A549 (cell line): ENCODE data around the gene PHGDH. TPM values are rescaled to one million over a fixed set of nuclear protein-coding genes. Genes with fewer than 3 reads are reported as not detected.

Experiments used
- ATAC-seq, 2 experiments: fragments of 200-7000 bp in 1 of 2; fragments of >200 bp in 1 of 2; cut with Nextera tagmentation in 1 of 2; cut with Tn5 transposase in 1 of 2; 3 replicates each; pipeline versions ENCODE4 v1.8.0 to v1.9.1; 2018 to 2020; ENCODE audit warnings: mild to moderate bottlenecking in 1 of 2, moderate library complexity in 1 of 2
- CTCF ChIA-PET: fragments of 300-600 bp; sonication (Branson Sonifier 250); formaldehyde crosslinking; extraction: SDS; loops from one replicate; lab custom pipeline; 2021; ENCODE audit warnings: antibody characterized with exemption, inconsistent platforms; lab: Yijun Ruan, JAX
- POLR2A ChIA-PET: fragments of 350-600 bp; formaldehyde crosslinking; extraction: SDS; loops from one replicate; lab custom pipeline; 2021; ENCODE audit warnings: antibody characterized with exemption, inconsistent platforms; lab: Yijun Ruan, JAX
- DNase-seq, 2 experiments: peaks; one replicate each; pipeline versions ENCODE4 v3.0.0 to v3.0.0-alpha.2; 2011 to 2016; ENCODE audit warnings: low read depth in 1 of 2, low spot score in 1 of 2
- FAIRE-seq: peaks from 2 replicates; lab custom pipeline; 2011; peaks lifted over from hg19 to GRCh38; lab: Jason Lieb, UNC
- H3K27ac ChIP-seq, 2 experiments: fragments of >200 bp; sonication (Bioruptor Twin); formaldehyde crosslinking; 3 replicates each; pipeline ENCODE4 v1.5.1; 2016 to 2017
- H3K4me1 ChIP-seq: fragments of >200 bp; sonication (Bioruptor Twin); formaldehyde crosslinking; 3 replicates; pipeline ENCODE4 v1.6.1; 2016
- H3K4me2 ChIP-seq: fragments of >200 bp; sonication (Bioruptor Twin); formaldehyde crosslinking; 3 replicates; pipeline ENCODE4 v1.6.1; 2016
- H3K4me3 ChIP-seq: fragments of >200 bp; sonication (Bioruptor Twin); formaldehyde crosslinking; 3 replicates; pipeline ENCODE4 v1.5.1; 2016
- H3K9me3 ChIP-seq: fragments of >200 bp; sonication (Bioruptor Twin); formaldehyde crosslinking; 3 replicates; pipeline ENCODE4 v1.6.1; 2016
- BHLHE40 ChIP-seq: IDR thresholded peaks from 2 replicates; pipeline ENCODE4 v1.6.1; 2012; ENCODE audit warnings: low read depth, low read length, inconsistent platforms
- CHD2 ChIP-seq: fragments of 150-350 bp; IDR thresholded peaks from 2 replicates; pipeline ENCODE4 v1.6.1; 2014; ENCODE audit warnings: low read length; ENCODE audit not compliant: partially characterized antibody
- EP300 ChIP-seq, 2 experiments: fragments of >200 bp; sonication (Bioruptor Twin); formaldehyde crosslinking; IDR thresholded peaks; 2 replicates in 1 of 2; 3 replicates in 1 of 2; pipeline ENCODE4 v1.6.1; 2016 to 2017
- ESRRA ChIP-seq: fragments of 150-350 bp; IDR thresholded peaks from 2 replicates; pipeline ENCODE4 v1.6.1; 2014; ENCODE audit warnings: mild to moderate bottlenecking, low read length, borderline replicate concordance
- FOSL2 ChIP-seq, 2 experiments: fragments of 450-650 bp in 1 of 2; fragments of >200 bp in 1 of 2; sonication (Bioruptor Twin) in 1 of 2; formaldehyde crosslinking; IDR thresholded peaks; 2 replicates each; pipeline versions ENCODE4 v1.5.0 to v1.6.1; 2016 to 2020; ENCODE audit warnings: mild to moderate bottlenecking in 1 of 2, moderate library complexity in 1 of 2
- HES2 ChIP-seq: fragments of >200 bp; sonication (Bioruptor Twin); formaldehyde crosslinking; IDR thresholded peaks from 2 replicates; pipeline ENCODE4 v1.6.1; 2016
- KDM1A ChIP-seq: fragments of 200-600 bp; sonication (generic); IDR thresholded peaks from 2 replicates; pipeline ENCODE4 v1.6.1; 2016; ENCODE audit warnings: low read depth, mild to moderate bottlenecking
- MAX ChIP-seq: IDR thresholded peaks from 2 replicates; pipeline ENCODE4 v1.6.1; 2012
- MYC ChIP-seq: IDR thresholded peaks from 2 replicates; pipeline ENCODE4 v1.6.1; 2012; ENCODE audit warnings: mild to moderate bottlenecking, inconsistent platforms, low read length, improper control_type of control experiment, borderline replicate concordance
- NFE2L2 ChIP-seq: fragments of 150-350 bp; conservative IDR thresholded peaks from 2 replicates; pipeline ENCODE4 v1.6.1; 2014; ENCODE audit warnings: low read length
- PHF8 ChIP-seq: fragments of 200-600 bp; sonication (generic); IDR thresholded peaks from 2 replicates; pipeline ENCODE4 v1.6.1; 2016; ENCODE audit warnings: low read depth, mild to moderate bottlenecking, antibody characterized with exemption, moderate library complexity, borderline replicate concordance
- POLR2AphosphoS2 ChIP-seq: conservative IDR thresholded peaks from 2 replicates; pipeline ENCODE4 v1.6.1; 2012; ENCODE audit warnings: low read length, improper control_type of control experiment, inconsistent platforms
- RARB ChIP-seq: fragments of 250-450 bp; sonication (Bioruptor Pico); IDR thresholded peaks from 2 replicates; pipeline ENCODE4 v1.8.0; 2021; ENCODE audit warnings: mild to moderate bottlenecking, moderate library complexity
- SREBF2 ChIP-seq: fragments of 450-650 bp; IDR thresholded peaks from 2 replicates; pipeline ENCODE4 v1.6.1; 2014; ENCODE audit warnings: mild to moderate bottlenecking, moderate library complexity
- TFCP2L1 ChIP-seq: fragments of 250-450 bp; sonication (Bioruptor Pico); IDR thresholded peaks from 2 replicates; pipeline ENCODE4 v1.5.0; 2021; ENCODE audit warnings: mild to moderate bottlenecking
- ZFP36 ChIP-seq: fragments of 450-650 bp; IDR thresholded peaks from 2 replicates; pipeline ENCODE4 v1.6.1; 2014; ENCODE audit warnings: borderline replicate concordance; ENCODE audit not compliant: partially characterized antibody
- WGBS: methylation state at CpG from one replicate; pipeline ENCODE4 v1.1.6; 2017; ENCODE audit errors: missing lambda C conversion rate; 5-methylcytosine and 5-hydroxymethylcytosine counted together
- polyA plus RNA-seq, 4 experiments: library from polyadenylated mRNA; depleted of rRNA in 3 of 4; stranded (reverse); fragments of >200 nt; fragmentation: RNase III in 1 of 4; extraction: RNeasy Plus Mini Kit Qiagen cat#74134 plus additional on column Dnase treatment in 1 of 4; gene quantifications; 2 replicates in 3 of 4; 3 replicates in 1 of 4; pipeline ENCODE4 v1.2.3, GENCODE V29; 2011 to 2017
- TF ChIP-seq, protein P1 (sequence below): fragments of >200 bp; sonication (Bioruptor Twin); formaldehyde crosslinking; IDR thresholded peaks from 3 replicates; pipeline ENCODE4 v1.6.1; 2016
- TF ChIP-seq, protein P2 (sequence below): fragments of 250-450 bp; sonication (Bioruptor Pico); IDR thresholded peaks from 2 replicates; pipeline ENCODE4 v1.5.0; 2021; ENCODE audit warnings: mild to moderate bottlenecking, moderate library complexity, borderline replicate concordance
- TF ChIP-seq, protein P3 (sequence below): fragments of 250-450 bp; sonication (Bioruptor Pico); IDR thresholded peaks from 2 replicates; pipeline ENCODE4 v1.5.0; 2020; ENCODE audit warnings: low read depth, mild to moderate bottlenecking, moderate library complexity
- TF ChIP-seq, protein P4 (sequence below): fragments of 200-600 bp; sonication (generic); IDR thresholded peaks from 2 replicates; pipeline ENCODE4 v1.6.1; 2016; ENCODE audit warnings: antibody characterized with exemption, mild to moderate bottlenecking, moderate library complexity

Gene PHGDH
- polyA plus RNA-seq, 2 of the 4 experiments (the other 2 are of a cell fraction) = 41.4 to 65.6 TPM

GRCh38 chr1:119764220-119764619 is 52.5 kb downstream of the PHGDH start:
- Histone ChIP-seq H3K4me1 (peaks cover 8% of the 10 kb centered on the region; the same call in 1 of the 3 replicates), H3K4me2 (no peak overlapping the region), H3K27ac (no peak overlapping the region), H3K9me3 (no peaks in the 10 kb centered on the region), H3K4me3 (no peak overlapping the region)
- 61% methylated on average over 6 of the region's 6 CpGs for WGBS
- TF ChIP-seq TFCP2L1 (CRISPR knock-in tag) (no peak), CHD2 (no peak), PHF8 (no peak), POLR2AphosphoS2 (no peak), BHLHE40 (no peak), EP300 (IDR thresholded peaks at IDR 0.05) (no peak), FOSL2 (IDR thresholded peaks at IDR 0.05) (no peak), FOSL2 (CRISPR knock-in tag; IDR thresholded peaks at IDR 0.05) (no peak), SREBF2 (no peak), KDM1A (no peak), NFE2L2 (no peak), MAX (no peak), ZFP36 (no peak), HES2 (no peak), ESRRA (no peak), RARB (CRISPR knock-in tag) (no peak), MYC (no peak)
- TF ChIP-seq, protein P1, sequence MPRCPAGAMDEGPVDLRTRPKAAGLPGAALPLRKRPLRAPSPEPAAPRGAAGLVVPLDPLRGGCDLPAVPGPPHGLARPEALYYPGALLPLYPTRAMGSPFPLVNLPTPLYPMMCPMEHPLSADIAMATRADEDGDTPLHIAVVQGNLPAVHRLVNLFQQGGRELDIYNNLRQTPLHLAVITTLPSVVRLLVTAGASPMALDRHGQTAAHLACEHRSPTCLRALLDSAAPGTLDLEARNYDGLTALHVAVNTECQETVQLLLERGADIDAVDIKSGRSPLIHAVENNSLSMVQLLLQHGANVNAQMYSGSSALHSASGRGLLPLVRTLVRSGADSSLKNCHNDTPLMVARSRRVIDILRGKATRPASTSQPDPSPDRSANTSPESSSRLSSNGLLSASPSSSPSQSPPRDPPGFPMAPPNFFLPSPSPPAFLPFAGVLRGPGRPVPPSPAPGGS = no peak
- TF ChIP-seq, protein P2, sequence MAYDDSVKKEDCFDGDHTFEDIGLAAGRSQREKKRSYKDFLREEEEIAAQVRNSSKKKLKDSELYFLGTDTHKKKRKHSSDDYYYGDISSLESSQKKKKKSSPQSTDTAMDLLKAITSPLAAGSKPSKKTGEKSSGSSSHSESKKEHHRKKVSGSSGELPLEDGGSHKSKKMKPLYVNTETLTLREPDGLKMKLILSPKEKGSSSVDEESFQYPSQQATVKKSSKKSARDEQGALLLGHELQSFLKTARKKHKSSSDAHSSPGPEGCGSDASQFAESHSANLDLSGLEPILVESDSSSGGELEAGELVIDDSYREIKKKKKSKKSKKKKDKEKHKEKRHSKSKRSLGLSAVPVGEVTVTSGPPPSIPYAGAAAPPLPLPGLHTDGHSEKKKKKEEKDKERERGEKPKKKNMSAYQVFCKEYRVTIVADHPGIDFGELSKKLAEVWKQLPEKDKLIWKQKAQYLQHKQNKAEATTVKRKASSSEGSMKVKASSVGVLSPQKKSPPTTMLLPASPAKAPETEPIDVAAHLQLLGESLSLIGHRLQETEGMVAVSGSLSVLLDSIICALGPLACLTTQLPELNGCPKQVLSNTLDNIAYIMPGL (CRISPR knock-in tag) = no peak
- TF ChIP-seq, protein P3, sequence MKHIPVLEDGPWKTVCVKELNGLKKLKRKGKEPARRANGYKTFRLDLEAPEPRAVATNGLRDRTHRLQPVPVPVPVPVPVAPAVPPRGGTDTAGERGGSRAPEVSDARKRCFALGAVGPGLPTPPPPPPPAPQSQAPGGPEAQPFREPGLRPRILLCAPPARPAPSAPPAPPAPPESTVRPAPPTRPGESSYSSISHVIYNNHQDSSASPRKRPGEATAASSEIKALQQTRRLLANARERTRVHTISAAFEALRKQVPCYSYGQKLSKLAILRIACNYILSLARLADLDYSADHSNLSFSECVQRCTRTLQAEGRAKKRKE (CRISPR knock-in tag) = no peak
- TF ChIP-seq, protein P4, sequence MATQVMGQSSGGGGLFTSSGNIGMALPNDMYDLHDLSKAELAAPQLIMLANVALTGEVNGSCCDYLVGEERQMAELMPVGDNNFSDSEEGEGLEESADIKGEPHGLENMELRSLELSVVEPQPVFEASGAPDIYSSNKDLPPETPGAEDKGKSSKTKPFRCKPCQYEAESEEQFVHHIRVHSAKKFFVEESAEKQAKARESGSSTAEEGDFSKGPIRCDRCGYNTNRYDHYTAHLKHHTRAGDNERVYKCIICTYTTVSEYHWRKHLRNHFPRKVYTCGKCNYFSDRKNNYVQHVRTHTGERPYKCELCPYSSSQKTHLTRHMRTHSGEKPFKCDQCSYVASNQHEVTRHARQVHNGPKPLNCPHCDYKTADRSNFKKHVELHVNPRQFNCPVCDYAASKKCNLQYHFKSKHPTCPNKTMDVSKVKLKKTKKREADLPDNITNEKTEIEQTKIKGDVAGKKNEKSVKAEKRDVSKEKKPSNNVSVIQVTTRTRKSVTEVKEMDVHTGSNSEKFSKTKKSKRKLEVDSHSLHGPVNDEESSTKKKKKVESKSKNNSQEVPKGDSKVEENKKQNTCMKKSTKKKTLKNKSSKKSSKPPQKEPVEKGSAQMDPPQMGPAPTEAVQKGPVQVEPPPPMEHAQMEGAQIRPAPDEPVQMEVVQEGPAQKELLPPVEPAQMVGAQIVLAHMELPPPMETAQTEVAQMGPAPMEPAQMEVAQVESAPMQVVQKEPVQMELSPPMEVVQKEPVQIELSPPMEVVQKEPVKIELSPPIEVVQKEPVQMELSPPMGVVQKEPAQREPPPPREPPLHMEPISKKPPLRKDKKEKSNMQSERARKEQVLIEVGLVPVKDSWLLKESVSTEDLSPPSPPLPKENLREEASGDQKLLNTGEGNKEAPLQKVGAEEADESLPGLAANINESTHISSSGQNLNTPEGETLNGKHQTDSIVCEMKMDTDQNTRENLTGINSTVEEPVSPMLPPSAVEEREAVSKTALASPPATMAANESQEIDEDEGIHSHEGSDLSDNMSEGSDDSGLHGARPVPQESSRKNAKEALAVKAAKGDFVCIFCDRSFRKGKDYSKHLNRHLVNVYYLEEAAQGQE = no peak
- ChIA-PET CTCF (interaction anchor here (1.0 kb wide), 1 partner anchor 45 kb away, joined by 3 read pairs; no protein-coding TSS in a partner anchor), POLR2A (no interaction called here)
- DNase-seq (no peak), FAIRE-seq (no peak), ATAC-seq (no peak)
